SW480 (cell line): ENCODE data around the gene MARCKSL1.

Experiments used
- DNase-seq: peaks from one replicate; pipeline ENCODE4 v3.0.0-alpha.2; 2016; ENCODE audit warnings: low spot score

Gene MARCKSL1

GRCh38 chr1:32352831-32353383 is 16.9 kb upstream of the MARCKSL1 start:
- no peak for DNase-seq

GRCh38 chr1:32352239-32352745 is 16.3 kb upstream of the MARCKSL1 start:
- DNase-seq: no peak

GRCh38 chr1:32351399-32352238 is 15.6 kb upstream of the MARCKSL1 start:
- DNase-seq: peak; percentile 90

DNA sequence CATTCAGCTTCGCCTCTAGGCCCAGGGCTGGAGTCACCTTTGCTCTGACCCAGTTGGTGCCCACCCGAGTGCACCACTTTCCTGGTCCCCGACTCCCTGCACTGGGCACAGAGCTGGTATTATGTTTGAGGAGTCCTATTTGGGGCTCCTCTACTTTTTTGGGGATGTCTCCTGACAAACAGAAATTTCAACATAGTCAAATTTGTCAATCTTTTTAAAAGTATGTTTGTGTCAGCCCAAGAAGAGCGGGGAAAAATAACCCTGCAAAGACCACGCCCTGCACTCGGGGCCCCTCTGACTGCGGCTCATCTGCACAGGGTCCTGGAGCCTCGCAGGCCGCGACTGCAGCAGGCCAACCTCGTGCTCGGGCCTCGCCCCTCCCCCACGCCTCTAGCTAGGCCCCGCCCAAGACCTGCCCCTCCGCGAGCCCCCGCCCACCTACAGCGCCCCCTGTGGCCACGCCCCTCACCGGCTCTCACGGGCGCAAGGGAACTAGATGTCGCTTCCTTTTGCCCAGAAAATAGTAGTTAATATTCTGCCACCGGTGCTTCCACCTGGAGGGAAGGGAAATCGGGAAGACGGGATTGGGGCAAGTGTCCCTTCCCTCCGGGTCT is 14.9 kb upstream of the MARCKSL1 start:
- DNase-seq: no peak

- DNase-seq: no peak
These were observed 13.2 kb upstream of the MARCKSL1 start for GRCh38 chr1:32349211-32349708.

DNA sequence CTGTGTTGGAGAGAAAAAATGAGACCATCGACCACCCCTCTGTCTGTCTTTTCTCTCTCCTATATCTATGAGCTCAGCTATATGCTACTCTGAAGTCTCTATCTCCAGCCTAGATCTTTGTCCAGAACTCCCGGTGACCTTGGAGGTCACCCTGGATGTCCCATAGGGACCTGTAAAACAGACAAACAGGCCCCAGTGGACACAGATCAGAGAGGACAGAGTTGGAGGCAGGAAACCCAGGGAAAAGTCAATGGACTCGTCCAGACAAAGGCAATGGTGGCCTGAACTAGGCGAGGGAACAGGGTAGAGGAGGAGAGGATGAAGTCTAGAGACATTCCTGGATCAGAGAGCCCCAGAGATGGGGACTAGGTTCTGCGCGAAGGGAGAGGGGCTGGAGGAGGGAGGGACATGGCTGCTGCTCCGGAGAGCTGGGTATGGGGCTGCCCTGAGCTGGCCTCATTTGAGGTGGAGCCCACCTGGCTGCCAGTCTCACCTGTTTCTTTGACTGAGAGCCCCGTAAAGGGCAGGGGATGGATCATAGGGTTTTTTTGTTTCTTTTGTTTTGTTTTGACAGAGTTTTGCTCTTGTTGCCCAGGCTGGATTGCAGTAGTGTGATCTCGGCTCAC is 10.6 kb upstream of the MARCKSL1 start:
- no peak for DNase-seq

DNA sequence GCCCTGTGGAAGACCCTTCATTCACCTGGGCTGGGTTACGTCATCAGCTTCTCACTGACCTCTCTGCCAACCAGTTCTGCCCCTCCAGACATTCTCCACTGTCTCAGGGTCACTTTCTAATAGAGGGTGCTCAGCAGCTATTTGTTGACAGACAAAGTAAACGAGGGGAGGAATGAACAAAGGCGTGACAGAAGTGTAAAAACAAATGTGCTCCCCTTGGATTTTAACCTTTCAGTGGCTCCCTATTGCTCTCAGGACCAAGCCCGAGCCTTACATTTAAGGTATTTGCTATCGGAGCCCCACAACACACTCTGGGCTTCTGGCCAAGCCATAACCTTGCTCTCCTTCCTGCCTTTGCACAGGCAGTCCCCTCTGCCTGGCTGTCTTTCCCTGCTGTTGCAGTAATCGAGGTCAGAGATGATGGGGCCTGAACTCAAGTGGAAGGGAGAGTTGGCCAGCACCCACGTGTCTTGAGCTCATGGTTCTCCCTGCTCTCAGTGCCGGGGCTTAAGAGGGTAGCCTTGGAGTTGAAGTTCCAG is 9.3 kb upstream of the MARCKSL1 start:
- DNase-seq: peak; percentile 22

DNA sequence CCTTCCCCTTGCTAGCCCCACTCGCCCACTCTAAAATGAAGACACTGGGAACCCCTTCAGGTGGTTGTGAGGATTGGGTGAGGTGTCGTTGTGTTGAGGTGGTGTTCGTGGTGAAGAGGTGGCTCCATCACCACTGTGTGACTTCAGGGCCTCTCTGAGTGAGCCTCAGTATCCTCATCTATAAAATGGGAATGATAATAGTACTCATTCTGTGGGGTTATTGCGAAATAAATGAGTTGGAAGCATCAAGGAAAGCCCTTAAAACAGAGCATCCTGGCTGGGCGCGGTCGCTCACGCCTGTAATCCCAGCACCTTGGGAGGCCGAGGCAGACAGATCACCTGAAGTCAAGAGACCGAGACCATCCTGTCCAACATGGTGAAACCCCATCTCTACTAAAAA is 6.7 kb upstream of the MARCKSL1 start:
- no peak for DNase-seq

- DNase-seq: no peak
These were observed 5.9 kb upstream of the MARCKSL1 start for GRCh38 chr1:32341971-32342370.

GRCh38 chr1:32341186-32341757 is 5.2 kb upstream of the MARCKSL1 start:
- DNase-seq: no peak

DNA sequence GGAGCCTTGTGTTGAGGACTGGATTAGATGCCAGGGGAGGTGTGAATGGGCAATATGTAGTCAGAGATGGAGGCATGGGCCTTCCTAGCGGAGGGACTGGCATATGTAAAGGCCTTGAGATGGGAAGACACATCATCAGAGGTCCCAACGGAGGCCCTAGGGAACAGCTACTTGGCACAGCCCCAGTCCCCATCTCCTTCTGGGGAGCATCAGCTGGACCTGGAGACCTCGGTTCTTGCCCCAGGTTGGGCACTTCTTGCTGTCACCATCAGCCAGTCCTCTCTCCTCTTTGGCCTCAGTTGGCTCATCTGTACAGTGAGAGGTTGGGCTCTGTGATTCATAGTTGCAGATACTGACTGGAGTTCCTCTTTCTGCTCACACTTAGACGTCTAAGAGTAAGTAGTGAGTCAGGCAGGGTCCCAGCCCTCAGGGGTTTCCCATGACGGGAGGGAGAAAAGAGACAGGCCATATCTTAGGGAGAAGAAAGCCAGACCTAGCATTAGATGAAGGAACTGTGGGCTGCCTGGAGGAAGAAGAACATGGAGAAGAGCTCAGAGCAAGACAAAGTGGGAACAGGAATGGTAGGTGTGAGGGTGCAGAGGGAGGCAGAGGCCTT is 3.4 kb upstream of the MARCKSL1 start:
- no peak for DNase-seq

DNA sequence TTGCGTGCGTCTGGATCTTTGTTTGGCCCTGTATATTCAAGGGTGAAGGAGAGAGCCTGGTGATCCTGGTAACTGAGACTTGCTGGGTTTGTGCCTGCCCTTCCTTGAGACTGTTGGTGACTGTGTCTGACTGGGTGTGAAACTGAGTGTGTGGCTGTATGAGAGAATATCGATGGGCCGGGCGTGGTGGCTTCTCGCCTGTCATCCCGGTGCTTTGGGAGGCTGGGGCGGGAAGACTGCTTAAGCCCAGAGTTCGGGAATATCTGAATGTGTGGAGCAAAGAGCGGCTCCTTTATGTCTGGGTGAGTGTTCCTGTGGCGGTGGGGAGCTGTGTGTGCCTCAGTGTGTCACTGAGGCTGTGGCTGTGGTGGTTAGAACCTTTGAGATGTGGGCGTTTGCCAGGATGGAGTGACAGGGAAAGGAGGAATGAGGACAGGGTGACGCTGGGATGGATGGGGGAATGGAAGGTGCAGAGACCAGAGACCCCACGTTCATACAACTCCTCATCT is 2.7 kb upstream of the MARCKSL1 start:
- no peak for DNase-seq

DNA sequence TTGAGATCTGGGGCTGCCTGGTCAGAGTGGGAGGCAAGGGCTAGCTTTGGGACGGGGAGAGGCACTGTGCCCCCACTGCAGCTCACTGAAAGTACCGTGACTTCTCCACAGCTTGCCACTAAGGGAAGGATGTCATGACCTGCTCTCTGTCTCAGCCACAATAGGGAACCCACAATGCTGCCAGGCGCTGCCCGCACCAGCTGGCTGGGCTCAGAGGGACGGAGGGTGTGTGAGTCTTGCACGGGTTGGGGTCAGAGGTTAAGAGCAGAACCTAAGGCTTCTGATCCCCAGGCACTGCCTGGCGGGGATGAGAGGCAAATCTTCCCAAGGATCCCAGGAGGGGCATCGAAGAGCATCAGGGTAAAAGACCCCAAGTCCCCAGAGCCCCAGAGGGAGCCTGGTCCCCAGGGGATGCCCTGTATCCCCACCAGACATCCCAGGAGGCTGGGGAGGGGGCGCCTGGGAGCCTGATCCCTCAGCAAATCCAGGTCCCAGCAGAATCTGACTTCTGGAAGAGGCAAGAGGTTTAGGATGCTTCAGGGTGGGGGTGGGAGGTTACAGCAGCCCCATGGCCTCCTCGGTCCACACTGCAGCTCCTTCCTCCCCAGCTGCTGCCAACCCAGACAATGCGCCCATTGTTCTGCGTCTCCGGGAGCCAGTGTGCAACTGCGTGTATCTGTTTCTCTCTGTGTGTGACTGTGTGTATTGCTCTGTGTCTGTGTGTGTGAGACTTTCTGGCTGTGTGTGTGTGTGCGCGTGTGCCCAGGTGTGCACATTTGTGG is 2.0 kb upstream of the MARCKSL1 start:
- peak; percentile 74 for DNase-seq

DNA sequence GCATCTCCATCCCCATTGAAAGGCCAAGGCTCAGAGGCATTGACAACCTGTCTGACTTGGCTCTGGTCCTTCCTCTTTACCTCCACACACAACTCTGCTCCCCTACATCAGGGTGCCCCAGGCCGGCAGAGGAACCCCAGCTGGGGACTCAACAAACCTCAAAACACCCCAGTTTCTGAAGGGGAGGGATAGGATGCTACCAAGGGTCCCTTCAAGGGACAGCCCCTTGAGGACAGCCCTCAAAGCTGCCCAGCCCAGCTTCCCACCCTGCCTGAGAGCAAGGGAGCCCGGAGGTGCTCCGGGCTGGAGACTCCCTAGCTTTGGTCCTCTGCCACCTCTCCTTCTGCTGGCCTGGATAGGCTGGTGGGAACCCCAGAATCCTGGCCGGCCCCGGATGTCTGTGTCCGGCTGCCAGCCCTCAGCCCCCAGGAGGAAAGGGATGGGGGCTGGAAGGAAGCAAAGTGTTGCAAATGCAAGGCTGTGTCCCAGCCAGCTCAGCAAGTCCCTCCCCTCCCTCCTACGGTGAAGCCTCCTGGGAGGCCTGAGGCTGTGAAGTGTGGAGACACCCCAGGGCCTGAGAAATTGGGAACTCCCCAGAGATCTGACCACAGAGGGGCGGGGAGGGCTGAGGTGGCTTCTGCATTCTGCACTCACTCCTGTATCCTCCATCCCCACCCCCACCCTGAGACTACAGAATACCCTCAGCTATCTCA is 1.1 kb upstream of the MARCKSL1 start:
- DNase-seq: no peak

DNA sequence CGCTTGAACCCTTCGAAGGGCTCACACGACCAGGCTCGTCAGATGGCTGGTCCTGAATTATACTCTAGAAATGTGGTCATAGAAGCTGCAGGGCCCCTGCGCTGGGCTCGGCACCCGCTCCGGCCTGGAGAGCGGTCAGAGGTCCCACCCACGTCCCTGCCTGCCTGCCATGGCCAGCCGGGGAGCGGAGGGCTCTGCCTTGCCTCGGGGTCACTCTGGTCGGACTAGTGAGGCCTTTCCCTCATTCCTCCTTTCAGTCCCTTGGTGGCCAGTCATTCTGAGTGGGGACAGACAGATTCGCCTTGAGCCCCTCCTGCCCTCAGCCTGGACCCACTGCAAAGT is 529 bp upstream of the MARCKSL1 start:
- DNase-seq: no peak

- DNase-seq: no peak
These were observed 571 bp downstream of the MARCKSL1 start for GRCh38 chr1:32335535-32335789.

GRCh38 chr1:32334864-32335534 is 1.0 kb downstream of the MARCKSL1 start:
- DNase-seq: peak; percentile 47

DNA sequence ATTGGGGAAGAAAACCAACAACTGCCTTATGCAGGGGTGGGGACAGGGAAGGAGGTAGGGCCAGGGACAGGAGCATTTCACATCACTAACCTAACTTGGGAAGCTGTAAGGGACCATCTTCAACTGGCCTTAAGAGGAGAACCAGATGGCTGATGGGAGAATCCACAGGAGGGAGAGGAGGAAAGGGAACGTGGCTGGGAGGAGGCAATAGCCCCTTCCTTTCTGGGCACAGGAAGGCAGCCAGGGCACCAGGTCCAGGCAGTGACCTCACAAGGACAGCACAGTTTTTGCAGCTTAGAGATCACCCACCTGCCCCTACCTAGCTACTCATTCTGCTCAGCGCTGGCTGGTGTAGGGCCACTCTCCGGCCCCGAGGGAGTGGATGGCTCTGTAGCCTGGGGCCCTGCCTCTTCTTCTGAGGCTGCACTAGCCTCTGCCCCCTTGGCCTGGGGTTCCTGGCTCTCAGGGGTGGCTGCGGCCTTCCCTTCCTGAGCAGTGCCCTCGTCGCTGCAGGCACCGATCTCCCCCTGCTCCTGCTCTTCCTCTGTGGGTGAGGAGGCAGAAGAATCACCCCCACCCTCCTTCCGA is 1.7 kb downstream of the MARCKSL1 start:
- no peak for DNase-seq
